ENCODE results near the gene SPEM1.

SPEM1 gene

GRCh38 chr17:7443499-7444485, 23.7 kb downstream of the SPEM1 start:
- H3F3A ChIP-seq (ENCODE audit: control insufficient read depth, insufficient read depth): no peaks in the 10 kb centered on the region
- TF ChIP-seq EZH2phosphoT487 (IDR thresholded peaks at IDR 0.05; ENCODE audit: borderline replicate concordance, low read length): no peak
- TF ChIP-seq, protein P1, sequence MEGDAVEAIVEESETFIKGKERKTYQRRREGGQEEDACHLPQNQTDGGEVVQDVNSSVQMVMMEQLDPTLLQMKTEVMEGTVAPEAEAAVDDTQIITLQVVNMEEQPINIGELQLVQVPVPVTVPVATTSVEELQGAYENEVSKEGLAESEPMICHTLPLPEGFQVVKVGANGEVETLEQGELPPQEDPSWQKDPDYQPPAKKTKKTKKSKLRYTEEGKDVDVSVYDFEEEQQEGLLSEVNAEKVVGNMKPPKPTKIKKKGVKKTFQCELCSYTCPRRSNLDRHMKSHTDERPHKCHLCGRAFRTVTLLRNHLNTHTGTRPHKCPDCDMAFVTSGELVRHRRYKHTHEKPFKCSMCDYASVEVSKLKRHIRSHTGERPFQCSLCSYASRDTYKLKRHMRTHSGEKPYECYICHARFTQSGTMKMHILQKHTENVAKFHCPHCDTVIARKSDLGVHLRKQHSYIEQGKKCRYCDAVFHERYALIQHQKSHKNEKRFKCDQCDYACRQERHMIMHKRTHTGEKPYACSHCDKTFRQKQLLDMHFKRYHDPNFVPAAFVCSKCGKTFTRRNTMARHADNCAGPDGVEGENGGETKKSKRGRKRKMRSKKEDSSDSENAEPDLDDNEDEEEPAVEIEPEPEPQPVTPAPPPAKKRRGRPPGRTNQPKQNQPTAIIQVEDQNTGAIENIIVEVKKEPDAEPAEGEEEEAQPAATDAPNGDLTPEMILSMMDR (IDR thresholded peaks at IDR 0.05; ENCODE audit: low read depth, low read length, poor library complexity, severe bottlenecking): no peak
- no peak overlapping the region for H3K27ac ChIP-seq (ENCODE audit: low read depth, low read length)
- H3K27me3 ChIP-seq (ENCODE audit: control insufficient read depth, low read length): peaks cover 64% of the 10 kb centered on the region
- peaks cover 35% of the 10 kb centered on the region for H3K4me1 ChIP-seq (ENCODE audit: control insufficient read depth, low read length)
- H4K20me1 ChIP-seq (ENCODE audit: control insufficient read depth, insufficient read depth, low read depth, low read length): peaks cover 2% of the 10 kb centered on the region; the same call in 1 of the 2 replicates
- no peaks in the 10 kb centered on the region for H3K9me2 ChIP-seq (replicated peaks; ENCODE audit: control insufficient read depth, low read length)
- no peaks in the 10 kb centered on the region for H3K9me3 ChIP-seq (ENCODE audit: control insufficient read depth, insufficient read depth, low read length)
- no peak overlapping the region for H3K4me3 ChIP-seq (ENCODE audit: low read length)
- no peaks in the 10 kb centered on the region for H3K79me2 ChIP-seq (ENCODE audit: control insufficient read depth, low read length)
- no peaks in the 10 kb centered on the region for H3K36me3 ChIP-seq (ENCODE audit: control insufficient read depth, low read length)
- H3K4me2 ChIP-seq (ENCODE audit: low read length): no peak overlapping the region

DNA sequence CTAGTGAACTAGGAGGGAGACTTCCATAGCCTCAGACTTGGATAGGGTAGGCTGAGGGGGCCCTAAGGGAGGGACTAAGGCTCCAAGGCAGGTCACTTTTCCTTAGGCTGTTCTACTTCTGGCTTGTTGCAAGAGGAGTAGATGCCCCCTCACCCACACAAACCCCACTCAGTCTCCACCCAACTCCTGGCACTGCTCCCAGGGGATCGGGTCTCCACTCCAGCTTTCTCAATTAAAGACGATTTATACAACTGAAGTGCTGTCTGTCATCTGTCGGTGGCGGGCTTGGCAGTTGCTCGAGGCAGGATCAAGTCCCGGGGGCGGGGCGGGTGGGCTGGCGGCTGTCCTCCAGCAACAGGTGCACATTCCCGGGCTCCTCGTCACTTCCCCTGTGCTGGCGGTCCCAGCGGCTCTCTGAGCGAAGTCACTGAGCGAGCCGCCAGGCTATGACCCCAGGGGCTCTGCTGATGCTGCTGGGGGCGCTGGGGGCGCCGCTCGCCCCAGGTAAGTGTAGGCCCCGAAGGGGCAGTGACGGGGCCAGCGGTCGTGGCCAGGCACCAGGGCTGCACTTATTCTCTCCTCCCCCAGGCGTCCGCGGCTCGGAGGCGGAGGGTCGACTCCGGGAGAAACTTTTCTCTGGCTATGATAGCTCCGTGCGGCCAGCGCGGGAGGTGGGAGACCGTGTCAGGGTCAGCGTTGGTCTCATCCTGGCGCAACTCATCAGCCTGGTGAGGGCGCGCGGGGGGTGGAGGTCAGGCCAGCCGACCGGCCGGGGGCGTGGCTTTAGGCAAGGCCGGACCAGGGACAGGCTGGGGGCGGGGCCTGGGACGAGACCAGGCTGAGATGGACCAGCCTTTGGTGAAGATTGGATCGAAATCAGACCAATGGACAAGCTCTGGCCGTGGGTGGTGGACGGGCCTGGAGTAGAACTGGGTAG, 24.8 kb downstream of the SPEM1 start, which contains the start of gene CHRNB1:
CHRNB1 (plus strand) TSS at position 380 of the 937 bp plus-strand sequence; CDS start at position 447, 67 bp downstream.
- H3K4me2 ChIP-seq (ENCODE audit: low read length): peak within 1 kb of the TSS; percentile 53
- H3K9me2 ChIP-seq (replicated peaks; ENCODE audit: control insufficient read depth, low read length): no peaks in the 10 kb centered on the region
- no peaks in the 10 kb centered on the region for H3K36me3 ChIP-seq (ENCODE audit: control insufficient read depth, low read length)
- TF ChIP-seq EZH2phosphoT487 (IDR thresholded peaks at IDR 0.05; ENCODE audit: borderline replicate concordance, low read length): no peak; the same call in 1 of the 2 replicates
- TF ChIP-seq, protein P1 (IDR thresholded peaks at IDR 0.05; ENCODE audit: low read depth, low read length, poor library complexity, severe bottlenecking): no peak
- no peaks in the 10 kb centered on the region; the same call in 1 of the 2 replicates for H4K20me1 ChIP-seq (ENCODE audit: control insufficient read depth, insufficient read depth, low read depth, low read length)
- peak within 1 kb of the TSS; percentile 35; the same call in 1 of the 2 replicates for H3K4me3 ChIP-seq (ENCODE audit: low read length)
- no peaks in the 10 kb centered on the region for H3F3A ChIP-seq (ENCODE audit: control insufficient read depth, insufficient read depth)
- peaks cover 52% of the 10 kb centered on the region for H3K27me3 ChIP-seq (ENCODE audit: control insufficient read depth, low read length)
- H3K27ac ChIP-seq (ENCODE audit: low read depth, low read length): no peak within 1 kb of the TSS
- no peaks in the 10 kb centered on the region for H3K79me2 ChIP-seq (ENCODE audit: control insufficient read depth, low read length)
- H3K4me1 ChIP-seq (ENCODE audit: control insufficient read depth, low read length): peaks cover 24% of the 10 kb centered on the region
- no peaks in the 10 kb centered on the region for H3K9me3 ChIP-seq (ENCODE audit: control insufficient read depth, insufficient read depth, low read length)

DNA sequence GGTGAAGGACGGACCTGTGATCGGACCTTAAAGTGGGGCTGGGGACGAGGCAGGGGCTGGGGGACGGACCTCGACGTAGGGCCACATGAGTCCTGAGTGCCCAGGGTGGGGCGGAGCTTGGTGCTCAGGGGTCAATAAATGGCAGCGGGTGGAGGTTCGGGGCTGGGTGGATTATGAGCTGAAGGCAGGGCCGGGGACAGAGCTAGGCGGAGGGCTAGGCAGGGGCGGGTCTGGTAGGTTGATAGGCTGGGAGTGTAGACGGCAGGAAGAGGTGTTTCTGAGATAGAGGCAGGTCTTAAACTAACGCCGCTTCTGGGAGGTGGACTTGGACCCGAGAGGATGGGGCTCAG, 25.5 kb downstream of the SPEM1 start:
- TF ChIP-seq, protein P1 (IDR thresholded peaks at IDR 0.05; ENCODE audit: low read depth, low read length, poor library complexity, severe bottlenecking): no peak
- no peak; the same call in 1 of the 2 replicates for TF ChIP-seq EZH2phosphoT487 (IDR thresholded peaks at IDR 0.05; ENCODE audit: borderline replicate concordance, low read length)
- Histone ChIP-seq H3K27me3 (ENCODE audit: control insufficient read depth, low read length) (peaks cover 46% of the 10 kb centered on the region), H3K79me2 (ENCODE audit: control insufficient read depth, low read length) (no peaks in the 10 kb centered on the region), H3K9me2 (replicated peaks; ENCODE audit: control insufficient read depth, low read length) (no peaks in the 10 kb centered on the region), H3F3A (ENCODE audit: control insufficient read depth, insufficient read depth) (no peaks in the 10 kb centered on the region), H3K9me3 (ENCODE audit: control insufficient read depth, insufficient read depth, low read length) (no peaks in the 10 kb centered on the region), H3K27ac (ENCODE audit: low read depth, low read length) (no peak overlapping the region), H3K4me3 (ENCODE audit: low read length) (peak overlapping the region; percentile 35; the same call in 1 of the 2 replicates), H3K36me3 (ENCODE audit: control insufficient read depth, low read length) (no peaks in the 10 kb centered on the region), H3K4me2 (ENCODE audit: low read length) (peak overlapping the region; percentile 53), H4K20me1 (ENCODE audit: control insufficient read depth, insufficient read depth, low read depth, low read length) (no peaks in the 10 kb centered on the region; the same call in 1 of the 2 replicates), H3K4me1 (ENCODE audit: control insufficient read depth, low read length) (peaks cover 18% of the 10 kb centered on the region)

Data from DOHH2 (cell line).